HEK293 (cell line): ENCODE measurements around the gene ZNF513.
"Not testable (repeated sequence)": the region's sequence is repeated elsewhere in the genome, so short reads cannot be mapped to it uniquely, and the experiment has no call there.

Experiments
- CTCF ChIA-PET: fragments of 350-600 bp; formaldehyde crosslinking; extraction: SDS; loops from one replicate; lab custom pipeline; 2021; ENCODE audit warnings: antibody characterized with exemption; lab: Yijun Ruan, JAX
- POLR2A ChIA-PET: fragments of 300-600 bp; formaldehyde crosslinking; extraction: SDS; loops from one replicate; lab custom pipeline; 2020; ENCODE audit warnings: antibody characterized with exemption, inconsistent platforms; lab: Yijun Ruan, JAX
- H3K27ac ChIP-seq: fragments of 200-500 bp; sonication (Bioruptor generic); 2 replicates; pipeline ENCODE4 v1.5.1; 2014; ENCODE audit warnings: low read depth, low read length, control low read depth, inconsistent platforms; ENCODE audit errors: extremely low read depth
- H3K36me3 ChIP-seq, 2 experiments: fragments of 200-500 bp in 1 of 2; sonication (Bioruptor generic) in 1 of 2; 1 replicate in 1 of 2; 2 replicates in 1 of 2; pipeline ENCODE4 v1.5.1; 2014 to 2017; ENCODE audit warnings: inconsistent platforms in 2 of 2, low read length in 2 of 2; ENCODE audit not compliant: control insufficient read depth in 2 of 2, insufficient read depth in 1 of 2
- H3K4me1 ChIP-seq: fragments of 200-500 bp; sonication (Bioruptor generic); 2 replicates; pipeline ENCODE4 v1.5.1; 2014; ENCODE audit warnings: mild to moderate bottlenecking, low read length, inconsistent platforms; ENCODE audit not compliant: control insufficient read depth, insufficient read depth
- H3K4me3 ChIP-seq: 2 replicates; pipeline ENCODE4 v1.5.1; 2011; ENCODE audit warnings: low read depth, mild to moderate bottlenecking, control low read depth, low read length, moderate library complexity
- H3K9me3 ChIP-seq: fragments of 200-500 bp; sonication (Bioruptor generic); 2 replicates; pipeline ENCODE4 v1.5.1; 2014; ENCODE audit warnings: low read depth, low read length, inconsistent platforms; ENCODE audit not compliant: control insufficient read depth, insufficient read depth
- HOXA7 ChIP-seq: sonication (generic); formaldehyde crosslinking; IDR thresholded peaks from 2 replicates; pipeline ENCODE4 v1.8.1; 2022; ENCODE audit warnings: missing genetic modification reagents, borderline replicate concordance
- OVOL3 ChIP-seq: fragments of 450-650 bp; formaldehyde crosslinking; IDR thresholded peaks from 2 replicates; pipeline ENCODE4 v1.5.1; 2016; ENCODE audit warnings: missing biosample characterization, missing genetic modification characterization
- RBAK ChIP-seq: fragments of 450-650 bp; formaldehyde crosslinking; IDR thresholded peaks from 2 replicates; pipeline ENCODE4 v1.5.1; 2016; ENCODE audit warnings: missing biosample characterization, missing genetic modification characterization
- ZBTB17 ChIP-seq: fragments of 450-650 bp; formaldehyde crosslinking; IDR thresholded peaks from 2 replicates; pipeline ENCODE4 v1.5.1; 2016; ENCODE audit warnings: missing biosample characterization, missing genetic modification characterization
- ZFP69B ChIP-seq: fragments of 450-650 bp; formaldehyde crosslinking; IDR thresholded peaks from 2 replicates; pipeline ENCODE4 v1.5.1; 2016; ENCODE audit warnings: missing biosample characterization, missing genetic modification characterization
- ZNF121 ChIP-seq: fragments of 450-650 bp; formaldehyde crosslinking; IDR thresholded peaks from 2 replicates; pipeline ENCODE4 v1.5.1; 2016; ENCODE audit warnings: missing biosample characterization, missing genetic modification characterization
- ZNF157 ChIP-seq: fragments of 450-650 bp; formaldehyde crosslinking; IDR thresholded peaks from 2 replicates; pipeline ENCODE4 v1.5.1; 2016; ENCODE audit warnings: missing biosample characterization, missing genetic modification characterization
- ZNF18 ChIP-seq: fragments of 450-650 bp; formaldehyde crosslinking; IDR thresholded peaks from 2 replicates; pipeline ENCODE4 v1.5.1; 2016; ENCODE audit warnings: missing biosample characterization, missing genetic modification characterization
- ZNF184 ChIP-seq: fragments of 450-650 bp; IDR thresholded peaks from 2 replicates; pipeline ENCODE4 v1.5.1; 2018; ENCODE audit warnings: missing biosample characterization, mild to moderate bottlenecking, missing genetic modification characterization
- ZNF280D ChIP-seq: fragments of 450-650 bp; formaldehyde crosslinking; IDR thresholded peaks from 2 replicates; pipeline ENCODE4 v1.5.1; 2016; ENCODE audit warnings: missing biosample characterization, missing genetic modification characterization
- ZNF292 ChIP-seq: fragments of 450-650 bp; formaldehyde crosslinking; IDR thresholded peaks from 2 replicates; pipeline ENCODE4 v1.5.1; 2016; ENCODE audit warnings: low read depth, missing biosample characterization, missing genetic modification characterization, borderline replicate concordance
- ZNF354C ChIP-seq: fragments of 450-650 bp; formaldehyde crosslinking; IDR thresholded peaks from 2 replicates; pipeline ENCODE4 v1.5.1; 2016; ENCODE audit warnings: missing biosample characterization, missing genetic modification characterization, low read depth, borderline replicate concordance
- ZNF473 ChIP-seq: fragments of 450-650 bp; formaldehyde crosslinking; IDR thresholded peaks from 2 replicates; pipeline ENCODE4 v1.5.1; 2017; ENCODE audit warnings: missing biosample characterization, missing genetic modification characterization
- ZNF521 ChIP-seq: fragments of 450-650 bp; formaldehyde crosslinking; IDR thresholded peaks from 2 replicates; pipeline ENCODE4 v1.5.1; 2017; ENCODE audit warnings: missing biosample characterization, mild to moderate bottlenecking, missing genetic modification characterization
- ZNF596 ChIP-seq: fragments of 450-650 bp; IDR thresholded peaks from 2 replicates; pipeline ENCODE4 v1.5.0; 2018; ENCODE audit warnings: missing biosample characterization, mild to moderate bottlenecking, missing genetic modification characterization, moderate library complexity
- ZNF624 ChIP-seq: fragments of 450-650 bp; formaldehyde crosslinking; IDR thresholded peaks from 2 replicates; pipeline ENCODE4 v1.5.1; 2017; ENCODE audit warnings: missing biosample characterization, missing genetic modification characterization
- ZNF677 ChIP-seq: fragments of 450-650 bp; IDR thresholded peaks from 2 replicates; pipeline ENCODE4 v1.5.0; 2018; ENCODE audit warnings: missing biosample characterization, mild to moderate bottlenecking, missing genetic modification characterization, moderate library complexity
- ZNF843 ChIP-seq: fragments of 450-650 bp; formaldehyde crosslinking; IDR thresholded peaks from 2 replicates; pipeline ENCODE4 v1.5.1; 2016; ENCODE audit warnings: missing biosample characterization, missing genetic modification characterization

The ZNF513 gene

GRCh38 chr2:27427863-27428212 is 47.3 kb upstream of the ZNF513 start:
- no peaks in the 10 kb centered on the region for H3K9me3 ChIP-seq
- TF ChIP-seq OVOL3 (tag by site-specific recombination), result no peak
- TF ChIP-seq ZNF624 (tag by site-specific recombination), result no peak
- no peak for TF ChIP-seq ZNF292 (tag by site-specific recombination)
- TF ChIP-seq ZNF596, result no peak
- TF ChIP-seq, all 188 proteins: peak for 0
- ChIA-PET CTCF (interaction anchor here (1.1 to 3.0 kb wide), 3 partner anchors 18 to 1167 kb away, joined by 3 to 15 read pairs (median 3); partner anchors contain the start of gene PPM1G), POLR2A (interaction anchor here (0.9 to 3.8 kb wide), 17 partner anchors 9 to 236 kb away, joined by 3 to 56 read pairs (median 4); partner anchors contain the start of genes CCDC121, EIF2B4, GPN1 and GTF3C2)
- H3K4me1 ChIP-seq, result peaks cover 11% of the 10 kb centered on the region
- peak overlapping the region; percentile 70 for H3K4me3 ChIP-seq
- H3K27ac ChIP-seq, result peak overlapping the region; percentile 96; the same call in 1 of the 2 replicates
- H3K36me3 ChIP-seq, result peaks cover under 1 to 6% of the 10 kb centered on the region in 2 experiments; a peak in 2 of 3 replicates

GRCh38 chr2:27425039-27425438 is 44.5 kb upstream of the ZNF513 start:
- H3K4me1 ChIP-seq, H3K36me3 ChIP-seq, H3K27ac ChIP-seq, H3K4me3 ChIP-seq, H3K9me3 ChIP-seq, CTCF ChIA-PET: not testable (repeated sequence)
- POLR2A ChIA-PET, result interaction anchor here (0.6 to 0.8 kb wide), 3 partner anchors 15 to 19 kb away, joined by 3 to 5 read pairs (median 3); no protein-coding TSS in a partner anchor

- ChIA-PET CTCF (no interaction called here), POLR2A (no interaction called here)
- TF ChIP-seq ZNF354C (no peak), ZNF843 (tag by site-specific recombination) (no peak), ZNF280D (no peak), ZNF184 (peak; percentile 91)
- no peaks in the 10 kb centered on the region for H3K36me3 ChIP-seq
- no peak overlapping the region for H3K4me3 ChIP-seq
- H3K27ac ChIP-seq, result no peak overlapping the region
- H3K4me1 ChIP-seq, result no peaks in the 10 kb centered on the region
- H3K9me3 ChIP-seq, result no peaks in the 10 kb centered on the region
These were observed 42.4 kb upstream of the ZNF513 start for GRCh38 chr2:27422958-27423357.

- POLR2A ChIA-PET, result interaction anchor here (2.8 kb wide), 1 partner anchor 12 kb away, joined by 13 read pairs; the partner anchor contains the start of gene PPM1G
- TF ChIP-seq ZBTB17 (tag by site-specific recombination) (0 out of 2 replicates have a peak, but pooled peaks have one; percentile 15), ZNF677 (tag by site-specific recombination) (no peak), ZFP69B (tag by site-specific recombination) (no peak), ZNF521 (tag by site-specific recombination) (no peak), ZNF157 (no peak), ZNF121 (tag by site-specific recombination) (peak; percentile 79), ZNF18 (tag by site-specific recombination) (0 out of 2 replicates have a peak, but pooled peaks have one; percentile 24), HOXA7 (no peak), RBAK (tag by site-specific recombination) (no peak), ZNF473 (tag by site-specific recombination) (no peak)
- TF ChIP-seq, all 188 proteins: peak for 3
- H3K4me1 ChIP-seq, result no peaks in the 10 kb centered on the region
- no peak overlapping the region for H3K4me3 ChIP-seq
- CTCF ChIA-PET, result interaction anchor here (0.6 to 1.4 kb wide), 4 partner anchors 12 to 296 kb away, joined by 3 to 4 read pairs (median 3); partner anchors contain the start of gene PPM1G
- no peaks in the 10 kb centered on the region for H3K36me3 ChIP-seq
- H3K27ac ChIP-seq, result no peak overlapping the region
- H3K9me3 ChIP-seq, result no peaks in the 10 kb centered on the region
These were observed 41.2 kb upstream of the ZNF513 start for GRCh38 chr2:27421660-27422250.
